Measurements from ENCODE around the gene ARID1B. TPM values are rescaled to one million over a fixed set of nuclear protein-coding genes. Genes with fewer than 3 reads are reported as not detected.

Gene ARID1B
- total RNA-seq, 1 donor from 2014 or later: 59.3 TPM

- no peak for TF ChIP-seq CTCF (IDR thresholded peaks at IDR 0.05)
- Mint-ChIP-seq H3K9me3 (ENCODE audit: low read depth) (no peaks in the 10 kb centered on the region), H3K27ac (ENCODE audit: unreplicated experiment) (no peak overlapping the region), H3K4me1 (ENCODE audit: low read depth) (peaks cover 9% of the 10 kb centered on the region), H3K4me3 (ENCODE audit: unreplicated experiment) (no peak overlapping the region), H3K27me3 (ENCODE audit: low read depth) (no peaks in the 10 kb centered on the region), H3K36me3 (ENCODE audit: low read depth) (peaks cover 24% of the 10 kb centered on the region)
- no peak for DNase-seq (ENCODE audit: low spot score)
Observed at GRCh38 chr6:157194110-157194509, 416.9 kb downstream of the ARID1B start.

DNA sequence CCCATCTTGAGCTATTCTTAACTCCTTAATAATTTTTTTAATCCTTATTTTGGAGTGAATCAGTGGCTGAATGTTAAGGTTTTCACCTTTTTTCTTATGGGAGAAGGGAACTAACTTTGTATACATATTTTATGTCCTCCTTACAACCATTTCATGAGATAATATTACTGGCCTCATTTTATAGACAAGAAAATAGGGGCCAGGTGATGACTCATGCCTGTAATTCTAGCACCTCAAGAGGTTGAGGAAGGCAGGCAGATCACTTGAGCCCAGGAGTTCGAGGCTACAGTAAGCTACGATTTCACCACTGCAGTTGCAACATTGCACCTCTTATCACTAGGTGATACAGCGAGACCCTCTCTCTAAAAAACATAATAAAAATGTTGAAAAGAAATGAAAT, 417.5 kb downstream of the ARID1B start:
- no peak for DNase-seq (ENCODE audit: low spot score)
- no peaks in the 10 kb centered on the region for H3K9me3 Mint-ChIP-seq (ENCODE audit: low read depth)
- no peaks in the 10 kb centered on the region for H3K27me3 Mint-ChIP-seq (ENCODE audit: low read depth)
- no peak for TF ChIP-seq CTCF (IDR thresholded peaks at IDR 0.05)
- no peak overlapping the region for H3K27ac Mint-ChIP-seq (ENCODE audit: unreplicated experiment)
- H3K4me1 Mint-ChIP-seq (ENCODE audit: low read depth): peaks cover 9% of the 10 kb centered on the region
- H3K4me3 Mint-ChIP-seq (ENCODE audit: unreplicated experiment): no peak overlapping the region
- peaks cover 22% of the 10 kb centered on the region for H3K36me3 Mint-ChIP-seq (ENCODE audit: low read depth)

DNA sequence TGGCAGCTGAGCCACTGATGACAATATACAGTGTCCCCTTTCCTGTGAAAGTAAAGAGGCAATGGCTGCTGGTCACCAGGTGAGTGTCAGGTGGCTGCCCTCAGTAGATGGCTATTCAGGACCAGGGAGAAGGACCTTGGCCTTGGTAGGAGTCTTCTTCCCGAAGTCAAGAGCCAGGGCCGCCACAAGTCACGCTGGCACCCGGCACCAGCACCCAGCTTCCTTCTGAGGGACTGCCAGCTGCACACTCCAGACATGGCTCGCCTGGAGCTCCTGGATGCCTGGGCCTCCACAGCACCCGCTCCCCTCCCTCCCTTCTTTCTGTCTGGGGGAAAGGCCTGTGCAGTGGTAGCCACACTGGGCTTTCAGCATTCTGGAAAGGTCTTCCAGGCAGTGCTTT, 419.2 kb downstream of the ARID1B start:
- Mint-ChIP-seq H3K36me3 (ENCODE audit: low read depth) (peaks cover 15% of the 10 kb centered on the region), H3K4me3 (ENCODE audit: unreplicated experiment) (no peak overlapping the region), H3K4me1 (ENCODE audit: low read depth) (peaks cover 9% of the 10 kb centered on the region), H3K27ac (ENCODE audit: unreplicated experiment) (no peak overlapping the region), H3K9me3 (ENCODE audit: low read depth) (no peaks in the 10 kb centered on the region), H3K27me3 (ENCODE audit: low read depth) (no peaks in the 10 kb centered on the region)
- no peak for TF ChIP-seq CTCF (IDR thresholded peaks at IDR 0.05)
- no peak for DNase-seq (ENCODE audit: low spot score)

- Mint-ChIP-seq H3K36me3 (ENCODE audit: low read depth) (peaks cover 23% of the 10 kb centered on the region), H3K27ac (ENCODE audit: unreplicated experiment) (peak overlapping the region; percentile 34), H3K4me1 (ENCODE audit: low read depth) (peaks cover 12% of the 10 kb centered on the region), H3K27me3 (ENCODE audit: low read depth) (no peaks in the 10 kb centered on the region), H3K4me3 (ENCODE audit: unreplicated experiment) (no peak overlapping the region), H3K9me3 (ENCODE audit: low read depth) (no peaks in the 10 kb centered on the region)
- no peak for TF ChIP-seq CTCF (IDR thresholded peaks at IDR 0.05)
- no peak for DNase-seq (ENCODE audit: low spot score)
Observed at GRCh38 chr6:157198425-157199279, 421.5 kb downstream of the ARID1B start.

- no peak for TF ChIP-seq CTCF (IDR thresholded peaks at IDR 0.05)
- Mint-ChIP-seq H3K4me3 (ENCODE audit: unreplicated experiment) (no peak overlapping the region), H3K9me3 (ENCODE audit: low read depth) (no peaks in the 10 kb centered on the region), H3K4me1 (ENCODE audit: low read depth) (peaks cover 13% of the 10 kb centered on the region), H3K27ac (ENCODE audit: unreplicated experiment) (no peak overlapping the region), H3K36me3 (ENCODE audit: low read depth) (peaks cover 28% of the 10 kb centered on the region), H3K27me3 (ENCODE audit: low read depth) (no peaks in the 10 kb centered on the region)
- no peak for DNase-seq (ENCODE audit: low spot score)
Observed at GRCh38 chr6:157200117-157200516, 422.9 kb downstream of the ARID1B start.

Measured in chondrocyte (in vitro differentiated cells).